ENCODE measurements around the gene DZANK1. TPM values are rescaled to one million over a fixed set of nuclear protein-coding genes. Genes with fewer than 3 reads are reported as not detected.

The DZANK1 gene
- total and polyA plus RNA-seq, 2 of the 8 experiments (the other 6 are each of a cell fraction or from before 2014, with no cell fraction given) = 8.0 to 9.9 TPM

- 0 out of 8 replicates have a peak, but pooled peaks cover 0 to 5% (median 0%) of the 10 kb centered on the region in 4 experiments for H3K36me3 ChIP-seq (ENCODE audit: control insufficient read depth in 2 of 4, insufficient read depth in 4 of 4, low read length in 3 of 4)
- no peak overlapping the region for H3K14ac ChIP-seq (ENCODE audit: insufficient read length)
- no peak overlapping the region for H2BK5ac ChIP-seq (ENCODE audit: low read depth, low read length)
- DNase-seq (ENCODE audit: low read depth in 1 of 2, low spot score in 2 of 2) (no peak), FAIRE-seq (no peak)
- H3K56ac ChIP-seq (replicated peaks; ENCODE audit: insufficient read length, low read depth, low read length) = no peak overlapping the region
- H3K4ac ChIP-seq (replicated peaks; ENCODE audit: insufficient read length, low read depth, low read length) = no peak overlapping the region
- H2BK20ac ChIP-seq (ENCODE audit: low read length) = no peak overlapping the region
- H3K23ac ChIP-seq (ENCODE audit: insufficient read length) = no peak overlapping the region
- no peak overlapping the region for H2AFZ ChIP-seq (ENCODE audit: low read length)
- H2BK12ac ChIP-seq (ENCODE audit: low read depth, low read length) = no peak overlapping the region
- H3K9ac ChIP-seq (replicated peaks in 1 of 4; ENCODE audit: extremely low read depth in 1 of 4, low read depth in 3 of 4, low read length in 3 of 4) = no peak overlapping the region
- H2BK120ac ChIP-seq (replicated peaks; ENCODE audit: low read depth, low read length) = no peak overlapping the region
- no peak overlapping the region for H3K4me2 ChIP-seq (ENCODE audit: insufficient read depth in 1 of 2, low read depth in 2 of 2, low read length in 2 of 2)
- 84% methylated on average over 1 of the region's 1 CpG; no CpG with 5 or more reads in 1 of the 2 experiments for WGBS, 2 experiments (ENCODE audit: extremely low coverage in 1 of 2, insufficient coverage in 1 of 2, insufficient read length in 1 of 2, insufficient replicate concordance in 2 of 2, low coverage in 1 of 2, low lambda C conversion rate in 2 of 2, missing lambda C conversion rate in 1 of 2)
- no peak overlapping the region for H3K27ac ChIP-seq (ENCODE audit: low read depth, low read length)
- no peak overlapping the region for H2AK5ac ChIP-seq (ENCODE audit: low read depth, low read length)
- no peak overlapping the region for H2BK15ac ChIP-seq (ENCODE audit: low read length)
- no peaks in the 10 kb centered on the region for H3K79me1 ChIP-seq (ENCODE audit: low read depth, low read length)
- no peaks in the 10 kb centered on the region for H3K23me2 ChIP-seq (ENCODE audit: low read depth, low read length)
- no peak overlapping the region for H4K5ac ChIP-seq (ENCODE audit: insufficient read length, low read depth, low read length)
- H3K9me3 ChIP-seq (ENCODE audit: insufficient read depth in 2 of 2, low read depth in 1 of 2, low read length in 1 of 2) = no peaks in the 10 kb centered on the region
- POLR2A ChIA-PET (ENCODE audit: partially characterized antibody) = interaction anchor here (1.5 kb wide), 1 partner anchor 91 kb away, joined by 4 read pairs; no protein-coding TSS in a partner anchor
- H3K18ac ChIP-seq (ENCODE audit: extremely low read depth, low read length) = no peak overlapping the region
- no peak overlapping the region for H4K91ac ChIP-seq (replicated peaks; ENCODE audit: insufficient read length, low read length)
- H4K20me1 ChIP-seq (replicated peaks in 1 of 2; ENCODE audit: control insufficient read depth in 1 of 2, insufficient read depth in 2 of 2, low read length in 2 of 2) = no peaks in the 10 kb centered on the region
- peaks cover 0 to 6% (median 4%) of the 10 kb centered on the region in 4 experiments; a peak in 3 of 7 replicates for H3K4me1 ChIP-seq (replicated peaks in 1 of 4; ENCODE audit: control insufficient read depth in 3 of 4, insufficient read depth in 4 of 4, low read length in 3 of 4)
- no peaks in the 10 kb centered on the region for H3K79me2 ChIP-seq (ENCODE audit: control insufficient read depth in 1 of 2, insufficient read depth in 2 of 2, low read length in 2 of 2)
- no peak overlapping the region for H3K4me3 ChIP-seq (ENCODE audit: extremely low read depth in 1 of 4, insufficient read depth in 2 of 4, low read depth in 3 of 4, low read length in 4 of 4)
- no peaks in the 10 kb centered on the region for H3K27me3 ChIP-seq (replicated peaks in 1 of 4; ENCODE audit: control insufficient read depth in 3 of 4, extremely low read depth in 1 of 4, insufficient read depth in 3 of 4, low read length in 3 of 4)
- CTCF ChIA-PET (ENCODE audit: partially characterized antibody) = interaction anchor here (0.7 to 2.5 kb wide), 3 partner anchors 10 to 81 kb away, joined by 3 to 9 read pairs (median 3); no protein-coding TSS in a partner anchor
- no peak overlapping the region for H4K8ac ChIP-seq (ENCODE audit: extremely low read depth, insufficient read depth, low read length)
- TF ChIP-seq KDM5A (IDR thresholded peaks at IDR 0.05; ENCODE audit: low read length) = no peak
- TF ChIP-seq ATF2 (IDR thresholded peaks at IDR 0.05; ENCODE audit: low read length) = no peak
- no peak for TF ChIP-seq CEBPB (IDR thresholded peaks at IDR 0.05; ENCODE audit: low read depth, low read length)
- no peak for TF ChIP-seq GABPA (IDR thresholded peaks at IDR 0.05; ENCODE audit: borderline replicate concordance, insufficient read depth, low read length)
- TF ChIP-seq RXRA (IDR thresholded peaks at IDR 0.05; ENCODE audit: insufficient read depth, low read depth, low read length) = no peak
- TF ChIP-seq SAP30 (IDR thresholded peaks at IDR 0.05; ENCODE audit: insufficient read depth, insufficient replicate concordance, low read length) = no peak
- TF ChIP-seq ZNF274 (IDR thresholded peaks at IDR 0.05; ENCODE audit: borderline replicate concordance, extremely low read depth, low read length) = no peak
- TF ChIP-seq NANOG (IDR thresholded peaks at IDR 0.05; ENCODE audit: insufficient read depth, low read depth, low read length, poor library complexity, severe bottlenecking) = no peak
- no peak for TF ChIP-seq MAX (IDR thresholded peaks at IDR 0.05)
- no peak for TF ChIP-seq RNF2 (IDR thresholded peaks at IDR 0.05; ENCODE audit: borderline replicate concordance, low read depth, low read length, missing control alignments, poor library complexity, severe bottlenecking)
- TF ChIP-seq SRF (IDR thresholded peaks at IDR 0.05; ENCODE audit: low read depth, low read length) = no peak
Observed at GRCh38 chr20:18395544-18395943, 71.3 kb downstream of the DZANK1 start.
